GM19455 (cell line): ENCODE data around the gene PATE4.
"Not testable (repeated sequence)": the region's sequence is repeated elsewhere in the genome, so short reads cannot be mapped to it uniquely, and the experiment has no call there.

Experiments
- ATAC-seq: cut with Tn5 transposase; IDR thresholded peaks from one replicate; pipeline ENCODE4 v1.9.1; 2021; ENCODE audit not compliant: unreplicated experiment

The PATE4 gene, protein sequence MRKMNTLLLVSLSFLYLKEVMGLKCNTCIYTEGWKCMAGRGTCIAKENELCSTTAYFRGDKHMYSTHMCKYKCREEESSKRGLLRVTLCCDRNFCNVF

GRCh38 chr11:125833016-125833415 is at the start of gene PATE4:
Gene PATE4 (plus strand): TSS chr11:125833316. CDS start chr11:125833360, 44 bp downstream.
- ATAC-seq: no peak

DNA sequence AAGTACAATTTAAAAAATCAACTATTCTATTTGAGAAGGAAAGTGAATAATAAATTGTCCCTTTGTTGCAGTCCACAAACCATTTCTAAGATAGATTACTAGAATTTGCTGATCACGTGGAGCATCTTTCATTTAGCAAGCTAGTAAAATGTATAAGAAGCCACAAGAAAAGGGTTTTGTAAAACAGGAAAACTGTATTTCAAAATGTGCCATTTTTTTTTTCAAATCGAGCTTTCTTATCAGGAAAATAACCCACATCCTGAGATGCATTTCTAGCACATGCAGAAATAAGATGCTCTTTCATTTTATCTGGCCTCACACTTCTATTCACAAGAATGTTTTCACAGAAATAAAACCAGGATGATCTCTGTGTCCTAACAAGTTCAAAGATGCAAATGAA is 48.4 kb upstream of the PATE4 start:
- ATAC-seq: no peak

GRCh38 chr11:125787827-125788226 is 45.3 kb upstream of the PATE4 start, which contains the start of gene PATE3:
Gene PATE3 (plus strand): TSS chr11:125788127. CDS start chr11:125788152, 25 bp downstream.
- no peak for ATAC-seq

GRCh38 chr11:125790825-125791224 is 42.3 kb upstream of the PATE4 start:
- ATAC-seq: no peak

GRCh38 chr11:125797641-125798040 is 35.5 kb upstream of the PATE4 start:
- no peak for ATAC-seq

DNA sequence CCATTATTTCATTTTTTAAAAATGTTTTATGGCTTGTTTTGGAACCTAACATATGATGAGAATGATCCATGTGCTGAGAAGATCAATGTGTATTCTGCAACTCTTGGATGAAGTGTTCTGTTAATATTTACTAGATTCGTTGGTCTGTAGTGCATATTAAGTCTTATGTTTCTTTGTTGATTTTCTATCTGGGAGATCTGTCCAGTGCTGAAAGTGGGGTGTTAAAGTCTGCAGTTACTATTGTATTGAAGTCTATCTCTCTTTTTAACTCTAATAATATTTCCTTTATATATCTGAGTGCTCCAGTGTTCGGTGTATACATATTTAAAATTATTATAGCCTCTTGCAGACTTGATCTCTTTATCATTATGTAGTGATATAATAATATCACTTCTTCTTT is 33.3 kb upstream of the PATE4 start:
- ATAC-seq: no peak

GRCh38 chr11:125802387-125802786 is 30.7 kb upstream of the PATE4 start:
- ATAC-seq: no peak

DNA sequence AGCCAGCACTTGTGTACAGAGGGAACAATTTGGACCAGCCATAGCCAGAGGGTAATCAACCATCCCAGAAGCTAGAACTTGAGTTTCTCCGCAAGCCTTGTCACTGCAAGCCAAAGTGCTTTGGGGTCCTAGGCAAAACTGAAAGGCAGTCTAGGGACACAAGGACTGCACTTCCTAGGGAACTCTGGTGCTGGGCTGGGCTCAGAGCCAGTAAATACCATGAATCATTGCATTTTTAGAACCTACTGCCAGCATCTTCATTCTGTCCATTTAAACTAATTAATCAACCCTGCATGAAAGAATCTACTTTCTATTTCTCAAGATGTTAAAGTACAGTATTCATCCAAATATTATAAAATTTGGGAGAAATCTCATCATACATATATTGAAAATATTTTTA is 25.2 kb upstream of the PATE4 start:
- no peak for ATAC-seq

- no peak for ATAC-seq
Observed at GRCh38 chr11:125835748-125836147, 2.6 kb downstream of the PATE4 start.

DNA sequence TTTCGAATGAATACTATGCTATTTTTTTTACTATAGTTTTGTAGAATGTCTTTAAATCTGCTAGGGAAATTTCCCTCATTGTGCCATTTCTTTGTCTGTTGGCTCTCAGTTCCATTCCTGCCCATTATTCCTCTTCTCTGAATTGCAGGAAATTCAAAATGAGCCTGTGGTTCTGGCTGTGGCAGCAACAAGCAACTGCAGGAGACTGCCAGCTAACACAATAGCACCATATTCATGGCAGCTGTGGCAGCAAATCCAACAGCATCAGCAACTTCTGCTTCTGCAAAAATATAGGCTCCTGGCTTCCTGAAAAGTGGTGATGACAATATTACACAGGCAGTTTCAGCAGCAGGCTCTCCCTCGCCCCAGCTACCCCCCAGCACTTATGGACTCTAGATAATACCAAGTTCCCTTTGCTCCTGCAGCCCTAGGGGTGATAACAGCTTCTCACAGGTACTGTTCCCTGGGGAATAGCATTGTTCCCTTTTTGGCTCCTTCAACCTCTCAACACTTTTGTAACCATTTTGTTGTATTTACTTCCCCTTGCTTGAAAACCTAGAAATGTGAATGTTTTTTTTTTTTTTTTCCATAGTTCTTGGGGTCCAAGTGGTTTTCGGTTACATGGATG is 9.3 kb downstream of the PATE4 start:
- ATAC-seq: no peak

- no peak for ATAC-seq
Observed at GRCh38 chr11:125846188-125846587, 13.1 kb downstream of the PATE4 start.

DNA sequence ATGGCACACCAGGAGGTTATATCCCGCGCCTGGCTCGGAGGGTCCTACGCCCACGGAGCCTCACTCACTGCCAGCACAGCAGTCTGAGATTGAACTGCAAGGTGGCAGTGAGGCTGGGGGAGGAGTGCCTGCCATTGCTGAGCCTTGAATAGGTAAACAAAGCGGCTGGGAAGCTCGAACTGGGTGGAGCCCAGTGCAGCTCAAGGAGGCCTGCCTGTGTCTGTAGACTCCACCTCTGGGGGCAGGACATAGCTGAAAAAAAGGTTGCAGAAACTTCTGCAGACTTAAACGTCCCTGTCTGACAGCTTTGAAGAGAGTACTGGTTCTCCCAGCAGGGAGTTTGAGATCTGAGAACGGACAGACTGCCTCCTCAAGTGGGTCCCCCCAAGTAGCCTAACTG is 24.6 kb downstream of the PATE4 start:
- not testable (repeated sequence) for ATAC-seq

DNA sequence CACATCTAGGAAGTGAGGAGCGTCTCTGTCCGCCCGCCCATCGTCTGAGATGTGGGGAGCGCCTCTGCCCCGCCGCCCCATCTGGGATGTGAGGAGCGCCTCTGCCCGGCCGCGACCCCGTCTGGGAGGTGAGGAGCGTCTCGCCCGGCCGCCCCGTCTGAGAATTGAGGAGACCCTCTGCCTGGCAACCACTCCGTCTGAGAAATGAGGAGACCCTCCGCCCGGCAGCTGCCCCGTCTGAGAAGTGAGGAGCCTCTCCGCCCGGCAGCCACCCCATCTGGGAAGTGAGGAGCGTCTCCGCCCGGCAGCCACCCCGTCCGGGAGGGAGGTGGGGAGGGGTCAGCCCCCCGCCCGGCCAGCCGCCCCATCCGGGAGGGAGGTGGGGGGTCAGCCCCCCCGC is 29.7 kb downstream of the PATE4 start:
- ATAC-seq: not testable (repeated sequence)

GRCh38 chr11:125865354-125865753 is 32.2 kb downstream of the PATE4 start:
- not testable (repeated sequence) for ATAC-seq

DNA sequence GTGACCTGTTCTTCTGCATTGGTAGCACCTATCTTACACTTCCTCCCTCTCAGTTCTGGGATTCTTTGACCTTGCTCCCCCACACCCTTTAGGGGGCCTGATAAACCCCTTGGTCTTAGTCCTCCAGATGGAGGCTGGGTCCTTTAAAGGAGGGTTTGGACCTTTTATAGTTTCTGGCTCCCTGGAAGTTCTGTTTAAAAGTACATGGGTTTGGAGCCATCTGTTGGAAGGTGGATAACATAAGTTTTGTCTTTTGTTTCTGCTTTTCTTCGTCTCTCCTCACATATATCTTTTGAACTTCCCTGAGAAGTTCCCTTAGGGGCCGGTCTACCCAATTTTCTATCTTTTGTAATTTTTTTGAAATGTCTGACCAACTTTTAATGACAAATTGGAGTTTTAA is 36.4 kb downstream of the PATE4 start:
- no peak for ATAC-seq

DNA sequence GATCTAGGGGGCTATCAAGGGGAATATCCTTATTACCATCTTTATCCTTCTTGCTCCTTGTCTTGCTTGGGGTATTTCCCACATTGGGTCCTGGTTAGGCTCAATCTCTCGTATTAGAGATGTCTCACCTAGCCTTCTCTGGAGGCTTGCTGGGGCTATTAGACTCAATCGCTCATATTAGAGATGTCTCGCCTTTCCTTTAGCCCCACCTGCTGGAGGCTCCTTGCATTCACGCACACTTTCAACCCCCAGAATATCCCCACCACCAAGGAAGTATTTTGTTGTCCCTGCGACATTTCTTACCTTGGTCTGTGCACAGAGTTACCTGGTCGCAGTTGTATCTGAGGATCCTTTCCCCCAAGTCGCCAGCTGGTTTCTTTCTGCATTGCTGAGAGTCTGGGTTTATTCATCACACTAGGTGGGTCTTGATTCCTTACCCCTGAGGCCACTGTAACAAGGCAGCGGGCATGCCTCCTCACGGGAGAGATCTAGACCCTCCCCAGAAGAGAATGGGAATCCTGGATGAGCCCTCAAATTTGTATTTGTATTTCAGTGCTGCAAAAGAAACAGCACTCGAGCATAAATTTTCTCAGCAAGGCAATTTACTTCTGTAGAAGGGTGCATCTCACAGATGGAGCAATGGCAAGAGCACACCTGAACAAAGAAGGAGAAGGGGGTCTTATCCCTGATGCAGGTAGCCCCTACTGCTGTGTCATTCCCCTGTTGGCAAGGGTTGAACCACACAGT is 38.4 kb downstream of the PATE4 start:
- no peak for ATAC-seq

DNA sequence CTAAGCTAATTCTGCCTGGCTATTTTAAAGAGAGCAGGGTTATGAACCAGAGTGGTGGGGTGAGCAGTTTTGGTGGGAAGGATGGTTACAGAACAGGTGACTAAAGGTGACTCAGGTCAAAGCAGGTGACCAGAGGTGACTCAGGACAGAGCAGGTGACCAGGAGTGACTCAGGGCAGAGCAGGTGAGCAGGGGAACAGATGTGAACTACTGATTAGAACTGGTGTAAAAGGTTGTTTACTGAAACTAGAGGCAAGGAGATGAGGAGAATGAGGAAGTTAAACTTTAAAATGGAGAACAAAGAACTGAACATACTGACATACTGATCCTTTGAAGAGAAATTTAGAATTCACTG is 39.0 kb downstream of the PATE4 start:
- ATAC-seq: no peak

DNA sequence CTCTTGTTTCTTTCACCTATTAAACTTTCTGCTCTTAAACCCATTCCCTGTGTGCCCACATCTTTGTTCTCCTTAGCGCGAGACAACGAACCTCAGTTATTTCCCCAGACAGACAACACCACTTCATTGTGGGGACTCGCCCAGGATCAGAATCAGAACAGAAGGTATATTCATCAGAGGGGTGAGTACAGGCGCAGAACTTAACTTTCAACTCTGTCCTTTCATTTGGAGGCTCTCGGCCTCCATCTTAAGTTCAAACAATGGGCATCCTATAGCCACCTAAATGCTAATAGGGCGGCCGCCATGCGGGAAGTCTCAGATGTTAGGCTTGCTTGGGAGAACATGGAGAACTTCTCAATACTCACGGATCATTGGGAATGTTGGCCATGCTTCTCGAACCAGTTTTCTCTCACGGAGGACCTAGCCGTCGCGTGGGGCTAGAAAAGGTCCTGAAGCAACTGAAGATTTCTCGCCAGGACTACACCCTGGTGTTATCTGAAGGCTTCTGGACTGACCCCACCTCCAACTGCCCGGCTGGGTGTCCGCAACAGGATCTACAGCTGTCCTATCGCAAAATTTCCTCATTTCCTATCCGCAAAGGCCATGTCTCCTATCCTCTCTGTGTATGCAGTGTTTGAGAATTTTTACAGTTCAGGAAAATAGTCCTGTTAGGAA is 40.9 kb downstream of the PATE4 start:
- ATAC-seq: peak; percentile 21

DNA sequence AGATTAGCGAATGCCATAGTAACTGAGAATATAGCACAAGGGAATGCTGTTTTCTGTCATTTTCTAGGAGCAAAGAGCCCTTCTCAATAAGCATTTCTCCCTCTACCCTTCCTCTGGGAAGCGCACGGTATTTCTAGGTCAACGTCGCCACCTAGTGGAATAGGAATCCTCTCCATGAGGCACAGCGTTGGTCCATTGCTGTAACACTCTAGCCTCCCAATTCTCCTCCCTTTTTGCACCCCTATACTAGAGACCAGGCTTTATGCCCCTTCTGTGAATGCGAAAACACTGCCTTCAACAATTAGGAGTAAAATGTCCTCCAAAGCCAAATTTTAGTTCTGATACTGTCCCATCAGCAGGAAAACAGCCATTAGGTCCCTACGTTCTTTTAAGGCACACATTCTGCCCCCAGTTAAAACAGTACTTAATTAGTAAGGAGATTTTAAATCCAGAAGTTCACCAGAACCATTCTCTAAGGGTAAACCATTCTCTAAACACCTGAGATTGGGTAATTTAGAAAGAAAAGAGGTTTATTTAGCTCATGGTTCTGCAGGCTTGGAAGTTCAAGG is 41.5 kb downstream of the PATE4 start:
- peak; percentile 92 for ATAC-seq

GRCh38 chr11:125881291-125881690 is 48.2 kb downstream of the PATE4 start:
- no peak for ATAC-seq

DNA sequence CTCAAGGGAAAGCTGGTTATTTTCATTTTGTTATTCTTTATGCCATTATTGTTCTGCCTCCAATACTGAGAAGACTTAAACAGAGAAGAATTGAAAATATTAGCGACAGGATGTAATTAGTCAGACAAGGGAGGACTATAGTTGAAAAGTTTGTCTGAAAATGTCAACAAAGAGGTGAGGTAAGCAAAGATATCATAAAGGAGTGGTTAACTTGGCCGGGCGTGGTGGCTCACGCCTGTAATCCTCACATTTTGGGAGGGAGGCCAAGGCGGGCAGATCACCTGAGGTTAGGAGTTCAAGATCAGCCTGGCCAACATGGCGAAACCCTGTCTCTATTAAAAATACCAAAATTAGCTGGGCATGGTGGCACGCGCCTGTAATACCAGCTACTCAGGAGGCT is 50.3 kb downstream of the PATE4 start:
- no peak for ATAC-seq

DNA sequence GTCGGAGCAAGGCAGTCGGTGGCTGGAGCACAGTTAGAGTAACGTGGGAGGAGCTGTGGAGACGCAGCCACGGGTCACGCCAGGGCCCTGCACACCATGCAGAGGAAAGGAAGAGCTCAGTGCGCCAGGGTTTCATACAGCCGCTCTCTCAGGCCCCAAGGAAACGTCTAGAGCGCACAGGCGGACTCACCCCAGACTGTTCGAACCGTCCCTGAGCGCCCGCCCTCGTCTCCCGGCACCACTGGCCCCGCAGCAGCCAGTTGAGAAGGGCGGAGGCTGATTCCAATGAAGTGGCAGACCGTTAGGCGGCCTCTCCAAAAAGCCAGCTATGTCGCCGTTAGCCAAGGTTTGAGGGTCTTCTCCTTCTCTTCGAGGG is 53.9 kb downstream of the PATE4 start:
- peak; percentile 41 for ATAC-seq
